MG63 (cell line): ENCODE data around the gene ACTG1. TPM values are rescaled to one million over a fixed set of nuclear protein-coding genes. Genes with fewer than 3 reads are reported as not detected.

ENCODE experiments used
- DNase-seq: peaks from one replicate; pipeline ENCODE4 v3.0.0-alpha.2; 2020
- H3K27me3 ChIP-seq: fragments of 250-450 bp; sonication (Bioruptor Pico); 2 replicates; pipeline ENCODE4 v1.5.1; 2020; ENCODE audit warnings: mild to moderate bottlenecking, moderate library complexity
- H3K36me3 ChIP-seq: fragments of 250-450 bp; sonication (Bioruptor Pico); 2 replicates; pipeline ENCODE4 v1.5.1; 2020; ENCODE audit warnings: mild to moderate bottlenecking, moderate library complexity
- H3K4me3 ChIP-seq: fragments of 250-450 bp; sonication (Bioruptor Pico); 2 replicates; pipeline ENCODE4 v1.5.1; 2020; ENCODE audit warnings: mild to moderate bottlenecking, moderate library complexity
- H3K9me3 ChIP-seq: fragments of 250-450 bp; sonication (Bioruptor Pico); 2 replicates; pipeline ENCODE4 v1.5.1; 2020; ENCODE audit warnings: mild to moderate bottlenecking, moderate library complexity
- total RNA-seq: library from RNA; depleted of rRNA; stranded (reverse); fragments of >200 nt; shearing (Covaris generic); gene quantifications from 2 replicates; pipeline ENCODE4 v1.2.3, GENCODE V29; 2014; ENCODE audit warnings: low replicate concordance; rRNA removed

Gene ACTG1
- total RNA-seq, 1 experiment from 2014 or later, result 6,321 TPM

DNA sequence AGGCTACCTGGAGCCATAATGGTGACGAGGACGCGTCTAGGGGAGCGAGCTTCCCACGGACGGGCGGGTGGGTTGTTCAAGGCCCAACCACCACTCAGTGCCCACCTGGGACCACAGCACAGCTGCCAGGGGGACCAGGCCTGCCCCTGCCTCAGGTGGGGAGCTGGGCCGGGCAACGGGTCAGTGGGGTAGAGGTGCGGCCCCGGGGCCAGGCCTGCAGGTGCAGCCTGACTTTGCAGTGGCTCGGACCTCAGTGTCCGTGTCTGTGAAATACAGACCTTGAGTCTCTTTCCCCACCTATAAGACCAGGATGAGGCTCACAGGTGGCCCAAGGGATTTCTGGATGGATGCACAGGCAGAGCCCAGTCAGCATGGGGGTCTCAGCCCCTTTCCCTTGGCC, 43.3 kb downstream of the ACTG1 start:
- peaks cover 3% of the 10 kb centered on the region for H3K36me3 ChIP-seq
- DNase-seq, result no peak
- H3K27me3 ChIP-seq, result no peaks in the 10 kb centered on the region
- H3K9me3 ChIP-seq, result no peaks in the 10 kb centered on the region
- H3K4me3 ChIP-seq, result no peak overlapping the region

DNA sequence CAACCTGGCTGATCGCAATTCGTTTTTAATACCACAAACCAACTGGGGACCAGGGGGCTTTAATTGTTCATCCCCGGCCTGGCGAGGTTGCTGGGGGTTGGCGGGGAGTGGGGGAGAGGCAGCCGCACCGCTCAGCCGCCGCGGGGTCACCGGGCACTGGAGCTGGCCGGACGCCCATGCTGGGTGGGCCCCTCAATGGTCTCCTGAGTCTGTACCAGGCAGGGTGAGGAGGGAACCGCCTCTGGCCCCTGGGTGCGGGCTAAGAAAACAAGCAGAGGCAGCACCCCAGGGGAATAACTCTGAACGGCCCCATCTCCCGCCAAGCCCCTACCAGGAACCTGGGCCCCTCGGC, 43.9 kb downstream of the ACTG1 start:
- no peak overlapping the region for H3K4me3 ChIP-seq
- peaks cover 3% of the 10 kb centered on the region for H3K36me3 ChIP-seq
- DNase-seq, result no peak
- H3K9me3 ChIP-seq, result no peaks in the 10 kb centered on the region
- no peaks in the 10 kb centered on the region for H3K27me3 ChIP-seq

DNA sequence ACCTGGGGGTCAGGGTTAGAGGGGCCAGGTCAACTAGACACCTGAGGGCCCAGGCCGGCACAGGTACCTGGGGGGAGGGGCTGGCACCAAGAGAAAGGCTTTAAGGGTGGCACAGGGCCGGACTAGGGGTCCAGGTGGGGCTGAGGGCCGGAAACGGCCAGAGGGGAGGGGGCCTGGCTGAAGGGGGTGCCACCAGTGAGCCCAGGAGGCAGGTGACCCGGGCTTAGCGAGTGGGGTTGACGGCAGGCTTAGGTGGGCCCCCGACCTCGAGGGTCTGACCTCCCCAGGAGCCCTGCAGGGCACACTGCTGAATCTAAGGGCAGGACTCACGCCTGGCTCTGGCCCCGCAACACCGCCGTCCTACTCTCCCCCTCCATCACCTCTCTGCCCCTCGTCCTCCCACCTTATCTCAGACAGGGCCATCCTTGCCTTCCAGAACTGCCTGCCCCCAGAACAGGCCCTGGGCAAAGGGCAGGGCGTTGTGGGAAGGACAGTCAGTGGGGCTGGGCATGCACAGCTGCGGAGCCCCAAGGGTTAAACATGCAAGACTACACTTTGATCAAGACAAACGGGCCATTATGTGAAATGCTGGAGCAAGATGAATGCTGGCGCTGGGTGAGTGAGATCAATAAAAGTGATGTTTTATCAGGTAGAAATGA, 44.4 kb downstream of the ACTG1 start:
- Histone ChIP-seq H3K36me3 (peaks cover 6% of the 10 kb centered on the region), H3K9me3 (no peaks in the 10 kb centered on the region), H3K4me3 (no peak overlapping the region), H3K27me3 (no peaks in the 10 kb centered on the region)
- DNase-seq, result no peak

DNA sequence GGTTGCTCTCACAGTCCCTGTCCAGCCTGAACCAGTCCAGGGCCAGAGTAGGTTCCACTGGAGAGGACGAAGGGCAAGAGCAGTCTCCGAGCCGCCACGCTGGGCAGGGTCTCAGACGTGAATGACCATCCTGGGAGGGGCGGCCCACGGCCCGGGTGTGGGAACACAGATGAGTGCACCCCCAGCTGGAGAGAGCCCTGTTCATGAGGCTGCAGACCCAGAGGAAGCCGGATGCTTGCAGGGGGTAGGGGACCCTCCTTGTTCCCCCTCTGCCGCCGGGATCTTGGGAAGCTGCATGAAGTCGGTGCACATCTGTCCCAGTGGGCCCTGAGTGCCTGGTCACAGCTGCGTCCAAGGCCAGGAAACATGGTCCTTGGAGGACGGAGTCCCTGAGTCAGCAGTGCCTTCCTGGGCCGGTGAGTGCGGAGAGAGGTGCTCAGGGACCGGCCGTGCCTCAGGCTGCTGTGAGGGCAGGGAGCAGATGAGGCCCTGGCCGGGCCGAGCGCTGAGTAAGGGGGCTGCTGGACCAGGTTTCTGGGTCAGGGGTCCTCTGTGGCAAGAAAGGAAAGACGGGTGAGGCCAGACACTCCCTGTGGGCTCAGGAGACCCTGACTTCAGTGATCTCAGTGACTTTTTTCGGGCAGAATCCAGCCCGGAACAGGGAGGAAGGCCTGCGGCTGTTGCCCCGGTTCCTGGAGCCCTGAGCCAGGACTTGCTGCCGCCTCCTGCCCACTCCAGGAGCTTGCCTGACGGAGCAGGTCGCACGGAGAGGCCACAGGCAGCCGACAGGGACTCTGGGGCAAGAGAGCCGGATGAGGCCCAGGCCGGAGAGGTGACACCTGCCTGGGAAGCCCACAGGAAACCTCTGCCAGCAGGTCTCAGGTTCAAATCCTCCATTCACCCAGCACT, 45.8 kb downstream of the ACTG1 start:
- no peaks in the 10 kb centered on the region for H3K9me3 ChIP-seq

DNA sequence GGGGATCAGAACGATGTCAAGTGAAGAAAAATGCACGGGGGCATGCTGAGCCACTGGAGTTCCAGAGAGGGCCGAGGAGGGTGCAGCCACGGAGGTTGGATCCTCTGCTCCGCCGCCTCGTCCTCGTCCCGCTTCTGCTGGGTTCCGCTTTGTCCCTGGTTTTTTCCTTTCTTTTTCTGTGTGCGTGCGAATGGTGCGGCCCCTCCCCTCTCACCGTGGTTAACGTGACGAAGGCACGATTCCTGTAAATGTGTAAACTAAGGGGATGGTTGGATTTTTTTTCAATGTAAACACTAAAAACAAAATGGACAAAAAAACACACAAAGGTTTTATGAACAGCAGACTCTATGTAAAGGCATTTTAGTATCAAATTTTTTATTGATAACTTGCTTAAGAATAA, 46.7 kb downstream of the ACTG1 start:
- Histone ChIP-seq H3K4me3 (no peak overlapping the region), H3K36me3 (peaks cover 11% of the 10 kb centered on the region), H3K9me3 (no peaks in the 10 kb centered on the region), H3K27me3 (no peaks in the 10 kb centered on the region)
- DNase-seq, result no peak

More for the DNA sequence above, 45.8 kb downstream of the ACTG1 start:
- DNase-seq, result no peak
- H3K27me3 ChIP-seq, result no peaks in the 10 kb centered on the region
- H3K36me3 ChIP-seq, result peaks cover 11% of the 10 kb centered on the region
- H3K4me3 ChIP-seq, result no peak overlapping the region

DNA sequence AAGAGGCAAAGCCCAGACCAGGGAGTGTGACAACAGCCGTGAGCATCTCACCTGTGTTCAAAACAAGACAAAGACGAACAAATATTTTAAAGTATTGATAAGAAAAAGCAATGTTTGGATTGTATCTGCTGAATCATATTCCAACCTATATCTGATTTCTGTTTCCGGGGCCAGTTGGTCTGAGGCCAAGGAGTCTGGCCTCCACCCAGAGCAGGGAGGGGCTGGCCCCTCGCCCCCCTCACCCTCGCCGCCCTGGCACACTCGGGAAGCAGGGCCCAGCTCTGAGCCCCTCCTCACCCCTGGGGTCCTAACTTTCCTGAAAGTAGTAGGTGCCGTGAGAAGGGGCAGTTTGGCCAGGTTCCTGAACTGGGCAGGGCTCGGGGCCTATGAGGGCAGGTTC, 48.0 kb downstream of the ACTG1 start:
- no peaks in the 10 kb centered on the region for H3K9me3 ChIP-seq
- no peak for DNase-seq
- no peaks in the 10 kb centered on the region for H3K27me3 ChIP-seq
- peaks cover 11% of the 10 kb centered on the region for H3K36me3 ChIP-seq
- no peak overlapping the region for H3K4me3 ChIP-seq

DNA sequence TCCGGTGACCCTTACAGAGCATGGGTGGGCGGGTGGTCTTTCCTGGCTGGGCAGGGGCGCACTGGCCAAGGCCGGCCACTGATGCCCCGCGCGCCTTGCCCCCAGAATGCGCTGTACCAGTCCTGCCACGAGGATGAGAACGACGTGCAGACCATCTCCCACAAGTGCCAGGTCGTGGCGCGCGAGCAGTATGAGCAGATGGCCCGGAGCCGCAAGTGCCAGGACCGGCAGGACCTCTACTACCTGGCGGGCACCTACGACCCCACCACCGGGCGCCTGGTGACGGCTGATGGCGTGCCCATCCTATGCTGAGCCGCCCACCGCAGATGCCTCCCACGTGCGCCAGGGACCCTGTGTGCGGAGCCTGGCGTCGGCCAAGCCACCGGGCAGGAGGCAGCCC, 49.1 kb downstream of the ACTG1 start:
- Histone ChIP-seq H3K36me3 (peaks cover 11% of the 10 kb centered on the region), H3K4me3 (no peak overlapping the region), H3K27me3 (no peaks in the 10 kb centered on the region), H3K9me3 (no peaks in the 10 kb centered on the region)
- DNase-seq, result no peak

DNA sequence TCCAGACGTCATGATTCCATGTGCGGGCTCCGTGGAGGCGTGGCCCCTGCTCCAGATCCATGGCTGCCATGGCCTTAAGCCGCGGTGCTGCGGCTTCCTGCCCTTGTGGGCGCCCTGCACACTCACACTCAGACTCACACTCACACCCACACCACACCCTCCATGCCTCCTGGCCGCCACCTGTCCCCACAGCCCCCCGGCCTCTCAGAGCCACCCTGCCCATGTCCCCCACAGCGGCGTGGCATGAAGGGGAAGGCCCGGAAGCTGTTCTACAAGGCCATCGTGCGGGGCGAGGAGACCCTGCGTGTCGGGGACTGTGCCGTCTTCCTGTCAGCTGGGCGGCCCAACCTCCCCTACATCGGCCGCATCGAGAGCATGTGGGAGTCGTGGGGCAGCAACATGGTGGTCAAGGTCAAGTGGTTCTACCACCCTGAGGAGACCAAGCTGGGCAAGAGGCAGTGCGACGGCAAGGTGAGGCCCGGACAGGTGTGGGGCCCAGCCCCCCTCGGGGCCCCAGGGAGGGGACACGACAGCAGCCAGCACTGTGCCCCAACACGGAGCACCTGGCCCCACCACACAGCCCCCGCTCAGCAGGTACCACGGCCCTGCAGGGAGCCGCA, 50.0 kb downstream of the ACTG1 start:
- Histone ChIP-seq H3K4me3 (no peak overlapping the region), H3K36me3 (peaks cover 11% of the 10 kb centered on the region), H3K9me3 (no peaks in the 10 kb centered on the region), H3K27me3 (no peaks in the 10 kb centered on the region)
- no peak for DNase-seq

DNA sequence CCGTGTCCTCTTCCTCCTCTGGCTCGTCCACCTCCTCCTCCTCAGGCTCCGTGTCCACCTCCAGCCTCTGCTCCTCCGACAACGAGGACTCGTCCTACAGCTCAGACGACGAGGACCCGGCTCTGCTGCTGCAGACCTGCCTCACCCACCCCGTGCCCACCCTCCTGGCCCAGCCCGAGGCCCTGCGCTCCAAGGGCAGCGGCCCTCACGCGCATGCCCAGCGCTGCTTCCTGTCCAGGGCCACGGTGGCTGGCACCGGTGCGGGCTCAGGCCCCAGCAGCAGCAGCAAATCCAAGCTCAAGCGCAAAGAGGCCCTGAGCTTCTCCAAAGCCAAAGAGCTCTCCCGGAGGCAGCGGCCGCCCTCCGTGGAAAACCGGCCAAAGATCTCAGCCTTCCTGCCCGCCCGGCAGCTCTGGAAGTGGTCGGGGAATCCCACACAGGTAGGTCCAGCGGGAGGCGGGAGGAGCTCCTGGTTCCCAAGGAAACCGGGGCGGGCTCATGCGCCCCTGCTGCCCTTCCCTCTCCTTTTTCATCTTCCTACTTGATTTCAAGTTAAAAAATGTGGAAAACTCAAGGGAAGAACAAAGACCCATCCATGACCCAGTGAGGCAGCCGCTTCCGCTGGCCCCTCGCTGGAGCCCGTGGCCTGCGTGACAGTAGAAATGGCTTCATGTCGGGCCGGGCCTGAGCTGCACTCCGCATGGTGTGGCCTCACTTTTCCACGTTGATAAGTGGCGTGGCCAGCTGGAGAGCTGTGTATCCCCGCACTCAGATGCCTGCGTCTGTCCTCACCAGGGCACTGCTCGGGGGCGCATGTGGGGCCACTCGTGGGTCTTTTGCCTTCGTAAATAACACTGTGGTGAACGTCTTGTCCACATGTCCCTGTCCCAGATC, 50.7 kb downstream of the ACTG1 start:
- H3K4me3 ChIP-seq, result no peak overlapping the region
- H3K36me3 ChIP-seq, result peaks cover 11% of the 10 kb centered on the region
- H3K9me3 ChIP-seq, result no peaks in the 10 kb centered on the region
- no peaks in the 10 kb centered on the region for H3K27me3 ChIP-seq
- no peak for DNase-seq

DNA sequence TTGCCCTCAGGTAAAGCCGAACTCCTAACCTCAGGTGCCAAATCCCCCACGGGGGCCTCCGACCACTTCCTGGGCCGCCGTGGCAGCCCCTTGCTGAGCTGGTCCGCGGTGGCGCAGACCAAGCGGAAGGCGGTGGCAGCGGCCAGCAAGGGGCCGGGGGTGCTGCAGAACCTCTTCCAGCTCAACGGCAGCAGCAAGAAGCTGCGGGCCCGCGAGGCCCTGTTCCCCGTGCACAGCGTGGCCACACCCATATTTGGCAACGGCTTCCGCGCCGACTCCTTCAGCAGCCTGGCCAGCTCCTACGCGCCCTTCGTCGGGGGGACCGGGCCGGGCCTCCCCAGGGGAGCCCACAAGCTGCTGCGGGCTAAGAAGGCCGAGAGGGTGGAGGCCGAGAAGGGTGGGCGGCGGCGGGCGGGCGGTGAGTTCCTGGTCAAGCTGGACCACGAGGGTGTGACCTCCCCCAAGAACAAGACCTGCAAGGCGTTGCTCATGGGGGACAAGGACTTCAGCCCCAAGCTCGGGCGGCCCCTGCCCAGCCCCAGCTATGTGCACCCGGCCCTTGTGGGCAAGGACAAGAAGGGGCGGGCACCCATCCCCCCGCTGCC, 51.6 kb downstream of the ACTG1 start:
- Histone ChIP-seq H3K27me3 (no peaks in the 10 kb centered on the region), H3K36me3 (peaks cover 11% of the 10 kb centered on the region), H3K9me3 (no peaks in the 10 kb centered on the region), H3K4me3 (no peak overlapping the region)
- DNase-seq, result no peak

Other genes starting within 250 kb of the ACTG1 start
- 76.4 and 121 TPM in 2 replicates for gene SLC38A10, start 217.5 kb downstream of the ACTG1 start, total RNA-seq
- 3.6 and 10.4 TPM in 2 replicates for gene BAHCC1, start 117.3 kb downstream of the ACTG1 start, total RNA-seq
- gene FSCN2, start 15.6 kb upstream of the ACTG1 start, total RNA-seq, result 0.12 TPM in 1 of 2 replicates, not detected in the other
- 25.6 and 41.7 TPM in 2 replicates for gene FAAP100, start 39.6 kb upstream of the ACTG1 start, total RNA-seq
- gene NPLOC4, start 124.3 kb upstream of the ACTG1 start, total RNA-seq, result 109 and 157 TPM in 2 replicates
- gene TSPAN10, start 124.4 kb upstream of the ACTG1 start, total RNA-seq, result 2.6 and 3.7 TPM in 2 replicates
- not detected in 2 replicates for gene PDE6G, start 143.7 kb upstream of the ACTG1 start, total RNA-seq
- gene OXLD1, start 153.8 kb upstream of the ACTG1 start, total RNA-seq, result 61.1 and 64.7 TPM in 2 replicates
- 55.2 and 133 TPM in 2 replicates for gene CCDC137, start 153.9 kb upstream of the ACTG1 start, total RNA-seq
- 35.0 and 47.8 TPM in 2 replicates for gene ARL16, start 171.0 kb upstream of the ACTG1 start, total RNA-seq
- gene HGS, start 171.2 kb upstream of the ACTG1 start, total RNA-seq, result 102 and 116 TPM in 2 replicates
- gene MRPL12, start 190.6 kb upstream of the ACTG1 start, total RNA-seq, result 146 and 225 TPM in 2 replicates
- 51.4 and 77.6 TPM in 2 replicates for gene SLC25A10, start 199.5 kb upstream of the ACTG1 start, total RNA-seq